HCT116 (cell line): Measurements from ENCODE around the gene ST7. TPM values are rescaled to one million over a fixed set of nuclear protein-coding genes. Genes with fewer than 3 reads are reported as not detected.

Source experiments
- ATAC-seq: fragments of 200-7000 bp; cut with Tn5 transposase; 2 replicates; pipeline ENCODE4 v1.9.1; 2020; ENCODE audit warnings: mild to moderate bottlenecking, moderate library complexity
- BruUV-seq: library from RNA; stranded (reverse); fragments of 400-500 nt; replicated peaks from 2 replicates; lab custom pipeline; 2021; lab: Mats Ljungman, UMichigan
- CTCF ChIA-PET: fragments of 300-600 bp; sonication (Branson Sonifier 250); formaldehyde crosslinking; loops from one replicate; lab custom pipeline; 2021; ENCODE audit warnings: antibody characterized with exemption; lab: Charles Lee
- POLR2A ChIA-PET: fragments of 300-600, 350-600 bp; sonication (Branson Sonifier 250); formaldehyde crosslinking; loops from one replicate; lab custom pipeline; 2021; ENCODE audit warnings: antibody characterized with exemption; lab: Charles Lee
- RAD21 ChIA-PET, 2 experiments: fragments of 300-600 bp; sonication (Branson Sonifier 250); formaldehyde crosslinking; loops; one replicate each; lab custom pipeline; 2023; ENCODE audit warnings: low total read pairs in 2 of 2; ENCODE audit not compliant: uncharacterized antibody in 2 of 2, unreplicated experiment in 2 of 2, low non-redundant PET in 1 of 2; lab: Charles Lee
- DNase-seq: peaks from one replicate; pipeline ENCODE4 v3.0.0-alpha.2; 2010; ENCODE audit warnings: low read depth, low spot score
- H2AFZ ChIP-seq: fragments of 200-600 bp; shearing (Covaris generic), sonication (generic); 2 replicates; pipeline ENCODE4 v1.6.1; 2017; ENCODE audit warnings: low read depth, mixed run types, mixed read lengths, antibody characterized with exemption, low read length; ENCODE audit not compliant: poor library complexity, severe bottlenecking
- H3K27ac ChIP-seq: 2 replicates; pipeline ENCODE4 v1.5.1; 2012; ENCODE audit warnings: low read depth, low read length
- H3K27me3 ChIP-seq: fragments of 200-600 bp; sonication (generic); 2 replicates; pipeline ENCODE4 v1.6.1; 2016; ENCODE audit warnings: mixed run types, low read length, mixed read lengths; ENCODE audit not compliant: insufficient read depth
- H3K36me3 ChIP-seq, 2 experiments: fragments of 200-500 bp in 1 of 2; fragments of 200-600 bp in 1 of 2; sonication (Bioruptor generic) in 1 of 2; sonication (generic) in 1 of 2; 2 replicates each; pipeline versions ENCODE4 v1.5.1 to v1.6.1; 2014 to 2016; ENCODE audit warnings: low read length in 2 of 2, inconsistent platforms in 1 of 2, mixed read lengths in 1 of 2, mixed run types in 1 of 2; ENCODE audit not compliant: insufficient read depth in 2 of 2, control insufficient read depth in 1 of 2
- H3K4me1 ChIP-seq, 2 experiments: fragments of 200-600 bp in 1 of 2; sonication (generic) in 1 of 2; 2 replicates each; pipeline versions ENCODE4 v1.5.1 to v1.6.1; 2012 to 2017; ENCODE audit warnings: low read length in 2 of 2, inconsistent platforms in 1 of 2, mild to moderate bottlenecking in 1 of 2, mixed read lengths in 1 of 2, mixed run types in 1 of 2, moderate library complexity in 1 of 2; ENCODE audit not compliant: insufficient read depth in 2 of 2, control insufficient read depth in 1 of 2
- H3K4me2 ChIP-seq: fragments of 200-600 bp; sonication (generic); 2 replicates; pipeline ENCODE4 v1.6.1; 2017; ENCODE audit warnings: mixed run types, low read length, mixed read lengths
- H3K4me3 ChIP-seq, 2 experiments: fragments of 200-600 bp in 1 of 2; sonication (generic) in 1 of 2; replicated peaks in 1 of 2; 2 replicates each; pipeline ENCODE4 v1.5.1; 2011 to 2016; ENCODE audit warnings: low read length in 2 of 2, control low read depth in 1 of 2, low read depth in 1 of 2, mild to moderate bottlenecking in 1 of 2, mixed read lengths in 1 of 2, mixed run types in 1 of 2
- H3K79me2 ChIP-seq: fragments of 200-600 bp; sonication (generic); 2 replicates; pipeline ENCODE4 v1.6.1; 2017; ENCODE audit warnings: mild to moderate bottlenecking, mixed run types, low read length, moderate library complexity, mixed read lengths; ENCODE audit not compliant: insufficient read depth
- H3K9ac ChIP-seq: fragments of 200-600 bp; sonication (generic); 2 replicates; pipeline ENCODE4 v1.6.1; 2016; ENCODE audit warnings: low read length, mixed read lengths
- H3K9me2 ChIP-seq: fragments of 200-600 bp; sonication (generic), shearing (Covaris generic); 2 replicates; pipeline ENCODE4 v1.6.1; 2017; ENCODE audit warnings: mixed run types, mild to moderate bottlenecking, moderate library complexity; ENCODE audit not compliant: insufficient read depth
- H3K9me3 ChIP-seq, 2 experiments: fragments of 200-500 bp in 1 of 2; fragments of 200-600 bp in 1 of 2; sonication (Bioruptor generic) in 1 of 2; sonication (generic) in 1 of 2; 2 replicates each; pipeline ENCODE4 v1.6.1; 2014 to 2017; ENCODE audit warnings: low read length in 2 of 2, mixed read lengths in 2 of 2, inconsistent platforms in 1 of 2, low read depth in 1 of 2, mild to moderate bottlenecking in 1 of 2, mixed run types in 1 of 2, moderate library complexity in 1 of 2; ENCODE audit not compliant: control insufficient read depth in 1 of 2, insufficient read depth in 1 of 2
- H4K20me1 ChIP-seq: fragments of 200-600 bp; sonication (generic), shearing (Covaris generic); 2 replicates; pipeline ENCODE4 v1.6.1; 2017; ENCODE audit warnings: mixed run types, mild to moderate bottlenecking, moderate library complexity; ENCODE audit not compliant: insufficient read depth
- CBX3 ChIP-seq: IDR thresholded peaks from 2 replicates; pipeline ENCODE4 v1.6.1; 2012; ENCODE audit warnings: low read depth
- CEBPB ChIP-seq: IDR thresholded peaks from 2 replicates; pipeline ENCODE4 v1.6.1; 2012; ENCODE audit warnings: low read depth
- CTCF ChIP-seq, 3 experiments: fragments of 200-600 bp in 1 of 3; sonication (generic) in 1 of 3; IDR thresholded peaks in 2 of 3; conservative IDR thresholded peaks in 1 of 3; 2 replicates each; pipeline ENCODE4 v1.5.1; 2012 to 2017; ENCODE audit warnings: low read depth in 2 of 3, low read length in 2 of 3, antibody characterized with exemption in 1 of 3, borderline replicate concordance in 1 of 3, control low read depth in 1 of 3, mild to moderate bottlenecking in 1 of 3, mixed read lengths in 1 of 3, mixed run types in 1 of 3, moderate library complexity in 1 of 3; ENCODE audit not compliant: insufficient read depth in 1 of 3
- ELF1 ChIP-seq: IDR thresholded peaks from 2 replicates; pipeline ENCODE4 v1.6.1; 2012; ENCODE audit warnings: low read depth, borderline replicate concordance
- EZH2 ChIP-seq: fragments of 200-600 bp; sonication (generic); IDR thresholded peaks from 2 replicates; pipeline ENCODE4 v1.6.1; 2017; ENCODE audit warnings: antibody characterized with exemption, mixed run types
- EZH2phosphoT487 ChIP-seq: fragments of 200-600 bp; IDR thresholded peaks from 2 replicates; pipeline ENCODE4 v1.6.1; 2018; ENCODE audit warnings: antibody characterized with exemption, borderline replicate concordance
- FOSL1 ChIP-seq: IDR thresholded peaks from 2 replicates; pipeline ENCODE4 v1.6.1; 2012; ENCODE audit warnings: low read depth
- JUND ChIP-seq: IDR thresholded peaks from 2 replicates; pipeline ENCODE4 v1.6.1; 2012
- POLR2A ChIP-seq: IDR thresholded peaks from 2 replicates; pipeline ENCODE4 v1.7.0; 2011; ENCODE audit warnings: borderline replicate concordance; ENCODE audit not compliant: insufficient read depth, insufficient read length; ENCODE audit errors: extremely low read depth
- POLR2AphosphoS5 ChIP-seq: IDR thresholded peaks from 2 replicates; pipeline ENCODE4 v1.6.1; 2011; ENCODE audit warnings: mild to moderate bottlenecking, low read depth, low read length, moderate library complexity
- RAD21 ChIP-seq: IDR thresholded peaks from 2 replicates; pipeline ENCODE4 v1.6.1; 2012; ENCODE audit warnings: low read depth, mild to moderate bottlenecking
- REST ChIP-seq: IDR thresholded peaks from 2 replicates; pipeline ENCODE4 v1.6.1; 2012; ENCODE audit warnings: low read depth
- SIN3A ChIP-seq: IDR thresholded peaks from 2 replicates; pipeline ENCODE4 v1.6.1; 2012; ENCODE audit warnings: low read depth
- SRF ChIP-seq: IDR thresholded peaks from 2 replicates; pipeline ENCODE4 v1.6.1; 2012; ENCODE audit warnings: low read depth
- YY1 ChIP-seq: IDR thresholded peaks from 2 replicates; pipeline ENCODE4 v1.6.1; 2011; ENCODE audit warnings: low read length, low read depth, moderate library complexity, mild to moderate bottlenecking; ENCODE audit not compliant: insufficient replicate concordance; ENCODE audit errors: extremely low read depth
- ZFX ChIP-seq: fragments of 450-650 bp; IDR thresholded peaks from 2 replicates; pipeline ENCODE4 v1.6.1; 2017
- ZNF274 ChIP-seq: fragments of 200-500 bp; sonication (Bioruptor generic); IDR thresholded peaks from 2 replicates; pipeline ENCODE4 v1.6.1; 2014; ENCODE audit warnings: mild to moderate bottlenecking, low read depth, low read length, inconsistent platforms
- intact Hi-C: fragments of 100-400 bp; cut with micrococcal nuclease; formaldehyde crosslinking; loops from 2 replicates; pipeline ENCODE4 v1.10.0; 2022
- total RNA-seq: library from RNA; stranded (reverse); gene quantifications from one replicate; pipeline ENCODE4 v1.2.1, GENCODE V29; 2021; ENCODE audit not compliant: unreplicated experiment
- TF ChIP-seq, protein P1 (sequence below): IDR thresholded peaks from 2 replicates; pipeline ENCODE4 v1.6.1; 2012
- TF ChIP-seq, protein P2 (sequence below): IDR thresholded peaks from 2 replicates; pipeline ENCODE4 v1.6.1; 2011; ENCODE audit warnings: mild to moderate bottlenecking, low read length, moderate library complexity; ENCODE audit not compliant: insufficient replicate concordance; ENCODE audit errors: extremely low read depth
- TF ChIP-seq, protein P3 (sequence below): IDR thresholded peaks from 2 replicates; pipeline ENCODE4 v1.6.1; 2012

ST7 gene
- total RNA-seq, 1 experiment from 2014 or later: 12.6 TPM

GRCh38 chr7:117087639-117088396 is 134.5 kb downstream of the ST7 start:
- no peak overlapping the region for H3K27ac ChIP-seq
- H4K20me1 ChIP-seq: no peaks in the 10 kb centered on the region
- ATAC-seq (no peak), DNase-seq (no peak)
- intact Hi-C loops: no loop called here
- H3K9me3 ChIP-seq: no peaks in the 10 kb centered on the region
- no peaks in the 10 kb centered on the region for H3K9me2 ChIP-seq
- no TSS peak for BruUV-seq
- H3K4me1 ChIP-seq: no peaks in the 10 kb centered on the region
- H3K79me2 ChIP-seq: no peaks in the 10 kb centered on the region
- H2AFZ ChIP-seq: no peak overlapping the region
- no peak for TF ChIP-seq ELF1
- TF ChIP-seq CEBPB: no peak
- no peak for TF ChIP-seq YY1
- no peak for TF ChIP-seq RAD21
- TF ChIP-seq POLR2AphosphoS5: no peak
- TF ChIP-seq CBX3: no peak
- TF ChIP-seq, protein P1, sequence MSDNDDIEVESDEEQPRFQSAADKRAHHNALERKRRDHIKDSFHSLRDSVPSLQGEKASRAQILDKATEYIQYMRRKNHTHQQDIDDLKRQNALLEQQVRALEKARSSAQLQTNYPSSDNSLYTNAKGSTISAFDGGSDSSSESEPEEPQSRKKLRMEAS: no peak
- no peak for TF ChIP-seq JUND
- no peak for TF ChIP-seq REST
- TF ChIP-seq ZFX: no peak
- no peak for TF ChIP-seq FOSL1
- TF ChIP-seq POLR2A: no peak
- TF ChIP-seq ZNF274: no peak
- TF ChIP-seq SIN3A: no peak
- no peak for TF ChIP-seq CTCF (IDR thresholded peaks at IDR 0.05 in 2 of 3, conservative IDR thresholded peaks at IDR 0.05 in 1 of 3; ENCODE audit: borderline replicate concordance in 1 of 3, insufficient read depth in 1 of 3, low read depth in 2 of 3, low read length in 2 of 3)
- no peak for TF ChIP-seq SRF
- no peak for TF ChIP-seq EZH2
- TF ChIP-seq, protein P2, sequence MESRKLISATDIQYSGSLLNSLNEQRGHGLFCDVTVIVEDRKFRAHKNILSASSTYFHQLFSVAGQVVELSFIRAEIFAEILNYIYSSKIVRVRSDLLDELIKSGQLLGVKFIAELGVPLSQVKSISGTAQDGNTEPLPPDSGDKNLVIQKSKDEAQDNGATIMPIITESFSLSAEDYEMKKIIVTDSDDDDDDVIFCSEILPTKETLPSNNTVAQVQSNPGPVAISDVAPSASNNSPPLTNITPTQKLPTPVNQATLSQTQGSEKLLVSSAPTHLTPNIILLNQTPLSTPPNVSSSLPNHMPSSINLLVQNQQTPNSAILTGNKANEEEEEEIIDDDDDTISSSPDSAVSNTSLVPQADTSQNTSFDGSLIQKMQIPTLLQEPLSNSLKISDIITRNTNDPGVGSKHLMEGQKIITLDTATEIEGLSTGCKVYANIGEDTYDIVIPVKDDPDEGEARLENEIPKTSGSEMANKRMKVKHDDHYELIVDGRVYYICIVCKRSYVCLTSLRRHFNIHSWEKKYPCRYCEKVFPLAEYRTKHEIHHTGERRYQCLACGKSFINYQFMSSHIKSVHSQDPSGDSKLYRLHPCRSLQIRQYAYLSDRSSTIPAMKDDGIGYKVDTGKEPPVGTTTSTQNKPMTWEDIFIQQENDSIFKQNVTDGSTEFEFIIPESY: no peak
- TF ChIP-seq, protein P3, sequence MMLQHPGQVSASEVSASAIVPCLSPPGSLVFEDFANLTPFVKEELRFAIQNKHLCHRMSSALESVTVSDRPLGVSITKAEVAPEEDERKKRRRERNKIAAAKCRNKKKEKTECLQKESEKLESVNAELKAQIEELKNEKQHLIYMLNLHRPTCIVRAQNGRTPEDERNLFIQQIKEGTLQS: no peak
- TF ChIP-seq EZH2phosphoT487: no peak
- no peak overlapping the region for H3K4me3 ChIP-seq
- H3K9ac ChIP-seq: no peak overlapping the region
- ChIA-PET RAD21 (no interaction called here), POLR2A (no interaction called here), CTCF (no interaction called here)
- no peaks in the 10 kb centered on the region for H3K36me3 ChIP-seq
- H3K4me2 ChIP-seq: no peak overlapping the region
- no peaks in the 10 kb centered on the region for H3K27me3 ChIP-seq
